Measurements from ENCODE around the gene S100A5.

DNA sequence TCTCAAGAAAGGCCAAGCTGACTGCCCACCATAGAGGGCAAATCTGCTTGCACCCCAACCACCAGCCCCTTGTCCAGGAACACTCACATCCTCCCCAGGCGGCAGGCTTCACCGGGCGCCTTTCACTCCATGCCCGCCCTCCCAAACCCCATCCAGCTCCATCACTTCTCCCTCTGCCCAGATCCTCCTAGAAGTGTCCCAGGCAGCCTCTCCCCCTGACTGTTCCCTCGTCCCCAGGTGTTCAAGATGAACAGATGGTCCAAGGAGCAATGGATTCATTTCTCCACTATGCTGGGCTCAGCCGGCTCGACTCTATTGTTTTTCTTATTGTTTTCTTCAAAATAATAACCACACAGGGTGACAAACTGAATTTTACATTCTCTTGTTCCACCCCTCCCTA lies 27.1 kb downstream of the S100A5 start:
- TF ChIP-seq CTCF (IDR thresholded peaks at IDR 0.05) (no peak), POLR2A (IDR thresholded peaks at IDR 0.05) (no peak)

All from body of pancreas (tissue), 4 donors.